Fibroblast of the aortic adventitia (primary cell): ENCODE data around the gene C10orf67. TPM values are rescaled to one million over a fixed set of nuclear protein-coding genes. Genes with fewer than 3 reads are reported as not detected.

Source experiments
- DNase-seq: peaks from one replicate; pipeline ENCODE4 v3.0.0-alpha.2; 2010; ENCODE audit warnings: low read depth
- H3K4me3 ChIP-seq: 2 replicates; pipeline ENCODE4 v1.5.1; 2011; ENCODE audit warnings: low read depth, mild to moderate bottlenecking, control low read depth, low read length, moderate library complexity
- total RNA-seq: library from RNA; depleted of rRNA; stranded (reverse); fragments of >200 nt; gene quantifications from 2 replicates; pipeline ENCODE4 v1.2.3, GENCODE V29; 2012; ENCODE audit warnings: low replicate concordance
- TF ChIP-seq, protein P1 (sequence below): IDR thresholded peaks from 2 replicates; pipeline ENCODE4 v1.5.1; 2011; ENCODE audit warnings: mild to moderate bottlenecking, low read length, control low read depth, inconsistent platforms; ENCODE audit not compliant: insufficient read depth

C10orf67 gene
- total RNA-seq, 1 donor = 0.09 TPM

DNA sequence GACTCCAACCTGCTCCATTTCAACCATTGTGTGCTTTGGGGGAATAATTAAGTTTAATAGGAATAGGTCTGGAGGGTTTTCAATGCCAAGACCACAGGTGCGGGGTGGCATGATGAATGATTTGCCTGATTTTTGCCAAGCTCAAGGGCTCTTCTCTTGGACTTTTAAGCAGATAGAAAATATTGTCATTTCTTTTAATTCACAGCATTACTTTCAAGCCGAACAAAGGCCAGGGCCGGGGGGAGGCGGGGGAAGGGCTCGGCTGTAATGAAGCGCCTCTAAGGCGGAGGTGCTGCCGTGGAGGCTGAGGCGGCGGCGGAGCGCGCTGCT, 146.0 kb downstream of the C10orf67 start:
- H3K4me3 ChIP-seq = no peak overlapping the region
- no peak for DNase-seq
- TF ChIP-seq, protein P1, sequence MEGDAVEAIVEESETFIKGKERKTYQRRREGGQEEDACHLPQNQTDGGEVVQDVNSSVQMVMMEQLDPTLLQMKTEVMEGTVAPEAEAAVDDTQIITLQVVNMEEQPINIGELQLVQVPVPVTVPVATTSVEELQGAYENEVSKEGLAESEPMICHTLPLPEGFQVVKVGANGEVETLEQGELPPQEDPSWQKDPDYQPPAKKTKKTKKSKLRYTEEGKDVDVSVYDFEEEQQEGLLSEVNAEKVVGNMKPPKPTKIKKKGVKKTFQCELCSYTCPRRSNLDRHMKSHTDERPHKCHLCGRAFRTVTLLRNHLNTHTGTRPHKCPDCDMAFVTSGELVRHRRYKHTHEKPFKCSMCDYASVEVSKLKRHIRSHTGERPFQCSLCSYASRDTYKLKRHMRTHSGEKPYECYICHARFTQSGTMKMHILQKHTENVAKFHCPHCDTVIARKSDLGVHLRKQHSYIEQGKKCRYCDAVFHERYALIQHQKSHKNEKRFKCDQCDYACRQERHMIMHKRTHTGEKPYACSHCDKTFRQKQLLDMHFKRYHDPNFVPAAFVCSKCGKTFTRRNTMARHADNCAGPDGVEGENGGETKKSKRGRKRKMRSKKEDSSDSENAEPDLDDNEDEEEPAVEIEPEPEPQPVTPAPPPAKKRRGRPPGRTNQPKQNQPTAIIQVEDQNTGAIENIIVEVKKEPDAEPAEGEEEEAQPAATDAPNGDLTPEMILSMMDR = no peak

DNA sequence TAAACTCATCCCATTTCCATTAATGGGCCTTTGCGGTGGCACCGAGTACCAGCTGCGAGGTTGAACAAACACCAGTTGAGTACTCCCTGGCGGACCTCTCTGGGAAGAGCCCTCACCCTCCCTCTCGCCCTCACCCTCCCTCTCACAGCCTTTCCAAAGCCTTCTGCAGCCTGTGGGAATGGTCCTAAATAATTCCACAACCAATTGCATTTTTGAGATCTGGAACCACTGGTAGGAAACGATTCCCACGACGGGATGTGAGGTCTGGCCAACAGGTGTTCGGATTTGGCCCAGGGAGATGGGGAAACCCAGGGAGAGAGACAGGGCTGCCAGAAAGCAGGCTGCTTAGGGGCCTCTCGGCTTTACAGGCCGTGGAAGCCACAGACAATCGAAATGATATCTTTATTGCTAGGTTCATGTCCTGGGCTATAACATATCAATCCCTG, 147.2 kb downstream of the C10orf67 start:
- no peak for DNase-seq
- H3K4me3 ChIP-seq = no peak overlapping the region
- TF ChIP-seq, protein P1 = no peak

DNA sequence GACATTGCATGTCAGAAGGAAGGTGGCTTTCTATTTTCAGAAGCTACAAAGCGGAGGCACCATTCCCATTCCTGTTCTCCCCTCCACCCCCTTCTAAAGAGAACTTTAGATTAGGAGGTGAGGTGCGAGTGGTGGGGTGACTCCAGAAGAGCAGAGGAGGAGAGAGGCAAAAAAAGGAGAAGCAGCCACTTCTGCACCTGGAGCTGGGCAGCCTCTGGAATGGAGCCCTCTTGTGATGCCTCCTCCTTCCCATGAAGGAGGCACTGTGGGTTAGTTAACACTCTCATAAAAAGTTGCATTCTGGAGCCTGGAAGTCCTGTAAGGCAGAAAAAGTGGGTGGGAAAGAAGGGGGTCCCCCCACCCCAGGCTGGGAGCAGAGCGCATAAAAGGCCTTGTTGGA, 147.7 kb downstream of the C10orf67 start:
- TF ChIP-seq, protein P1 = no peak
- no peak for DNase-seq
- H3K4me3 ChIP-seq = no peak overlapping the region

DNA sequence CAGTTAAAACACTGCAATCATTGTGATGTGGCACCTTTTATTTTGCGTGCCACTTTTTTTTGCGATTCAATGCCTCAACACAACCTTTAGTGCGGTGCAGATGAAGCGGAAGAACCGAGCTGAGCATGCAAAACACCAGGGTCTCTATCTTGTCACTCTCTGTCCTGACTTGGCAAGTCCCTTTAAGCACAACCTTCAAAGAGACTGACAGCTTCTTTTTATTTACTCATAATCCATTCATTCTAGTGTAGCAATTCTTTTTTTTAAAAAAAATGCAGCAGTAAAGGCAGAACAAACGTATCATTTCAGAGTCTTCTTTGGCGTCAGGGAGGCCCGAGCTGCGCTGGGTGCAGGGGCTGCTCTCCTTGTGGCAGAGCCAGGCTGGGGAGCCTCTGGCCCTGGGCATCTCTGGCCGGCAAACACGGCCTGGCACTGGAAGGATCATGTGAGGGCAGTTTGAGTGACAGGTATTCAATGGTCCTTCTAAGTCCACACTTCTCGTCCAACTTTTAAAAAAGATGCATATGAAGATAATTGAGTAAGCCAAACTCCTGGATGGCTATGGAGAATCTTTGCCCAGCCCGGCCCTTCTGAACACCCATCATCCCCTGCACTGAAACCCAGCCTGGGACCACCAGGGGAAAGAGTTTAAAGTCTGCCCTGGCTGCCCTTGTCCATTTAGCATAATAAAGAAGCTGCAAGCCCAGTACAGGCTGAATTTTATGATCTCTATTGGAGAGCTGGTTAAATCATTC, 148.6 kb downstream of the C10orf67 start:
- no peak overlapping the region for H3K4me3 ChIP-seq
- no peak for DNase-seq
- TF ChIP-seq, protein P1 = no peak

DNA sequence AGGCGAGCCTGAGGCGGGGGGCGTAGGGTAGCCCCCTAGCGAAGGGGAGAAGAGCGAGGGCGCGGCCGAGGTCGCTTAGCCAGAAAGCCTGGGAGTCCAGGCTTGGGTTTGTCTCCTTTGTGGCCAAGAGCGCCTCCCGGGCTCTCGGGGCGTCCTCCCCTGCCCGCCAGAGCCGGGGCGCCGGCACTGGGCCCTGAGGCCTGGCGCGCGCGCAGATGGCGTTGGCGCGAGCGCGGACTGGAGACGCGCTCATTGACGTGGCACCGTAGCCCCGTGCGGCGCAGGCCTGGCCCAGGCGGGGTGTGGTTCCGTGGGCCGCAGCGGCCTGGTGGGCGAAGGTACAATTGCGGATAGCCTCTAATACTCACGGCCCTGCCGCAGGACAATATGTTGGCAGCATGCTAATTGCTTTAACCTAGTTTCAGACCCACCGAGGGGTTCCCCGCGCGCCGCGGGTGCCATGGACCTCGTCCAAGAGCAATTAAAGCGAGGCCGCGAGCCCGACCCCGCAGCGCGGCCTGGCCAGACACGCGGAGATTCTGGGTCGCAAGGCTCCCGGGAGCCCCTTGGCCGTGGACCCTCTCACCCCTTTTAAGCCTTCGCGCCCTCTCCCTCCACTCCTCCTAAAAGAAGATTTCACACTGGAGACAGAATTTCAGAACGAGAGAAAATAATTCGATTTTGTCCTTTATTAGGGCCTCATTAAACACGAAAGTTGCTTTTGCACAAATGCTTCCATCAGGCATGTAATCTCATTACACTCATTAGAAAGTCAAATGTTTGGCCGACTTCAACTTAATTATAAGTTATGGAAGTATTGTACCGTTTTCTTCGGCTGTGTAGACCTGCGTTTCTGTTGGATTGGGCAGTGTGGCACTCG, 149.4 kb downstream of the C10orf67 start:
- no peak for DNase-seq
- H3K4me3 ChIP-seq = no peak overlapping the region
- TF ChIP-seq, protein P1 = no peak

DNA sequence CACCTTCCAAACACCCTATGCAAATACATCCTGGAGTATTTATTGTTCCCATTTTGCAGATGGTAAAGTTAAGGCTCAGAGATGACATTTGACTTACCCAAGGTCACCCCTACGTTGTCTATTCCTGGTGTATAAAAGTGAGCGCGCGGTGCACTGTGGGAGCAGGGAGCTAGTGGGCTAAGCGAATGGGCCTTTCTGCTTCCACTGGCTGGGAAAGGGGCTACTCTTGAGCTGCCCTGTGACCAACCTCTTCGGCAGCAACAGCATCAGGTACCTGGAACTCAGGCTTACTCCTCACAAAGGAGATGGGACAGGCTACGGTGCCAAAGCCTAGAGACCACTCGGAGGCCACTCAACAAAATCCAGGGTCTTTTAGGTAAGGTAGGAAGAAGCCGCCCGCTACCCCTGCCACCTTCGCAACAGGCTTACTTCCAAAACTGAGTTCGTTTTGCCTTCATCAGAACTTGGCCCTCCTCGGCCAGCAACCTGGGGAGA, 150.1 kb downstream of the C10orf67 start:
- DNase-seq = no peak
- no peak overlapping the region for H3K4me3 ChIP-seq
- TF ChIP-seq, protein P1 = no peak
